K562 (cell line): ENCODE measurements around the gene RERE. TPM values are rescaled to one million over a fixed set of nuclear protein-coding genes. Genes with fewer than 3 reads are reported as not detected.

Source experiments
- CBX3 ChIP-seq, 2 experiments: IDR thresholded peaks; 1 replicate in 1 of 2; 2 replicates in 1 of 2; pipeline ENCODE4 v1.6.1; 2012; ENCODE audit warnings: inconsistent platforms in 2 of 2, low read length in 2 of 2, borderline replicate concordance in 1 of 2, control low read depth in 1 of 2
- CCAR2 ChIP-seq: fragments of 200-400 bp; formaldehyde crosslinking; IDR thresholded peaks from 2 replicates; pipeline ENCODE4 v1.6.1; 2017; ENCODE audit warnings: mild to moderate bottlenecking, low read depth, low read length
- HNRNPLL ChIP-seq: fragments of 200-400 bp; formaldehyde crosslinking; IDR thresholded peaks from 2 replicates; pipeline ENCODE4 v1.6.1; 2017; ENCODE audit warnings: low read length, low read depth, mild to moderate bottlenecking; ENCODE audit not compliant: poor library complexity, severe bottlenecking
- KHSRP ChIP-seq: fragments of 450-650 bp; IDR thresholded peaks from 2 replicates; pipeline ENCODE4 v1.6.1; 2017
- LARP7 ChIP-seq: fragments of 450-650 bp; IDR thresholded peaks from 2 replicates; pipeline ENCODE4 v1.6.1; 2016
- MAZ ChIP-seq, 2 experiments: fragments of 450-650 bp in 1 of 2; sonication (generic) in 1 of 2; formaldehyde crosslinking; IDR thresholded peaks in 1 of 2; conservative IDR thresholded peaks in 1 of 2; 2 replicates each; pipeline versions ENCODE4 v1.4.0 to v1.5.0; 2020; ENCODE audit warnings: mild to moderate bottlenecking in 1 of 2, missing genetic modification reagents in 1 of 2
- MED1 ChIP-seq: sonication (generic); formaldehyde crosslinking; IDR thresholded peaks from 2 replicates; pipeline ENCODE4 v1.8.1; 2023; ENCODE audit warnings: missing genetic modification reagents, borderline replicate concordance
- NBN ChIP-seq: fragments of 450-650 bp; IDR thresholded peaks from 2 replicates; pipeline ENCODE4 v1.6.1; 2016; ENCODE audit warnings: low read depth, mild to moderate bottlenecking
- SMARCE1 ChIP-seq: fragments of 450-650 bp; IDR thresholded peaks from 2 replicates; pipeline ENCODE4 v1.7.1; 2016; ENCODE audit warnings: mild to moderate bottlenecking
- SRF ChIP-seq, 2 experiments: fragments of 250-450, 450-650 bp in 1 of 2; sonication (Bioruptor Pico) in 1 of 2; sonication (generic) in 1 of 2; formaldehyde crosslinking; IDR thresholded peaks; 2 replicates each; pipeline versions ENCODE4 v1.5.0 to v1.5.1; 2020 to 2022; ENCODE audit warnings: mild to moderate bottlenecking in 1 of 2, missing genetic modification reagents in 1 of 2
- SRSF3 ChIP-seq: fragments of 200-400 bp; formaldehyde crosslinking; IDR thresholded peaks from 2 replicates; pipeline ENCODE4 v1.6.1; 2016; ENCODE audit warnings: mild to moderate bottlenecking, low read length, moderate library complexity; ENCODE audit not compliant: insufficient read depth
- ZBTB9 ChIP-seq: fragments of 450-650 bp; formaldehyde crosslinking; IDR thresholded peaks from 2 replicates; pipeline ENCODE4 v1.4.0; 2020; ENCODE audit warnings: mild to moderate bottlenecking, moderate library complexity
- ZNF316 ChIP-seq: fragments of 450-650 bp; IDR thresholded peaks from 2 replicates; pipeline ENCODE4 v1.6.1; 2016
- ZNF696 ChIP-seq: fragments of 250-450 bp; sonication (Bioruptor Pico); conservative IDR thresholded peaks from 2 replicates; pipeline ENCODE4 v1.4.0; 2020; ENCODE audit warnings: mild to moderate bottlenecking, moderate library complexity
- polyA plus RNA-seq, 8 experiments: library from polyadenylated mRNA; depleted of rRNA in 4 of 8; stranded (reverse) in 5 of 8; unstranded in 3 of 8; fragments of >200 nt; fragmentation: Nextera tagmentation in 2 of 8; fragmentation: Illumina TruSeq in 1 of 8; extraction: Ambion mirVana in 2 of 8; extraction: Trizol in 1 of 8; gene quantifications; 2 replicates each; pipeline versions ENCODE4 v1.2.1 to v1.2.3, GENCODE V29; 2011 to 2014; ENCODE audit warnings: inconsistent platforms in 1 of 8, missing spikeins in 1 of 8
- total RNA-seq, 7 experiments: library from RNA; depleted of rRNA in 6 of 7; stranded (reverse); fragments of >200 nt in 6 of 7; fragmentation: Illumina TruSeq in 2 of 7; extraction: Trizol in 2 of 7; gene quantifications; 2 replicates each; pipeline versions ENCODE4 v1.2.1 to v1.2.3, GENCODE V29; 2011 to 2021; ENCODE audit warnings: low replicate concordance in 1 of 7
- TF ChIP-seq, protein P1 (sequence below): fragments of 250-450 bp; sonication (Bioruptor Pico); IDR thresholded peaks from 2 replicates; pipeline ENCODE4 v1.5.0; 2021; ENCODE audit warnings: mild to moderate bottlenecking, borderline replicate concordance

The RERE gene
- total and polyA plus RNA-seq, 9 of the 15 experiments (the other 6 are each of a cell fraction or from before 2014, with no cell fraction given) = 3.0 to 51.5 (median 13.4) TPM

GRCh38 chr1:8495928-8496401 is 321.5 kb downstream of the RERE start (continued):
- TF ChIP-seq, protein P1, sequence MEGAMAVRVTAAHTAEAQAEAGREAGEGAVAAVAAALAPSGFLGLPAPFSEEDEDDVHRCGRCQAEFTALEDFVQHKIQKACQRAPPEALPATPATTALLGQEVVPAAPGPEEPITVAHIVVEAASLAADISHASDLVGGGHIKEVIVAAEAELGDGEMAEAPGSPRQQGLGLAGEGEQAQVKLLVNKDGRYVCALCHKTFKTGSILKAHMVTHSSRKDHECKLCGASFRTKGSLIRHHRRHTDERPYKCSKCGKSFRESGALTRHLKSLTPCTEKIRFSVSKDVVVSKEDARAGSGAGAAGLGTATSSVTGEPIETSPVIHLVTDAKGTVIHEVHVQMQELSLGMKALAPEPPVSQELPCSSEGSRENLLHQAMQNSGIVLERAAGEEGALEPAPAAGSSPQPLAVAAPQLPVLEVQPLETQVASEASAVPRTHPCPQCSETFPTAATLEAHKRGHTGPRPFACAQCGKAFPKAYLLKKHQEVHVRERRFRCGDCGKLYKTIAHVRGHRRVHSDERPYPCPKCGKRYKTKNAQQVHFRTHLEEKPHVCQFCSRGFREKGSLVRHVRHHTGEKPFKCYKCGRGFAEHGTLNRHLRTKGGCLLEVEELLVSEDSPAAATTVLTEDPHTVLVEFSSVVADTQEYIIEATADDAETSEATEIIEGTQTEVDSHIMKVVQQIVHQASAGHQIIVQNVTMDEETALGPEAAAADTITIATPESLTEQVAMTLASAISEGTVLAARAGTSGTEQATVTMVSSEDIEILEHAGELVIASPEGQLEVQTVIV (CRISPR knock-in tag) = no peak
- no peak for TF ChIP-seq MED1 (CRISPR knock-in tag)
- no peak for TF ChIP-seq ZNF696 (CRISPR knock-in tag)
- TF ChIP-seq SMARCE1 = peak; percentile 81
- no peak for TF ChIP-seq HNRNPLL
- no peak for TF ChIP-seq SRF (CRISPR knock-in tag; IDR thresholded peaks at IDR 0.05)
- no peak for TF ChIP-seq KHSRP
- no peak for TF ChIP-seq CCAR2
- no peak for TF ChIP-seq MAZ (CRISPR knock-in tag; conservative IDR thresholded peaks at IDR 0.05 in 1 of 2, IDR thresholded peaks at IDR 0.05 in 1 of 2)
- TF ChIP-seq ZBTB9 (CRISPR knock-in tag) = no peak
- TF ChIP-seq NBN = no peak
- peak; percentile 75 for TF ChIP-seq ZNF316
- TF ChIP-seq SRSF3 = no peak
- TF ChIP-seq LARP7 = no peak
- no peak for TF ChIP-seq CBX3 (IDR thresholded peaks at IDR 0.05; ENCODE audit: borderline replicate concordance in 1 of 2, low read length in 2 of 2)
